ENCODE data around the gene FDX1. TPM values are rescaled to one million over a fixed set of nuclear protein-coding genes. Genes with fewer than 3 reads are reported as not detected.
"Not testable (repeated sequence)": the region's sequence is repeated elsewhere in the genome, so short reads cannot be mapped to it uniquely, and the experiment has no call there.

FDX1 gene
- total RNA-seq, result 14.2 and 16.4 TPM in 2 replicates

DNA sequence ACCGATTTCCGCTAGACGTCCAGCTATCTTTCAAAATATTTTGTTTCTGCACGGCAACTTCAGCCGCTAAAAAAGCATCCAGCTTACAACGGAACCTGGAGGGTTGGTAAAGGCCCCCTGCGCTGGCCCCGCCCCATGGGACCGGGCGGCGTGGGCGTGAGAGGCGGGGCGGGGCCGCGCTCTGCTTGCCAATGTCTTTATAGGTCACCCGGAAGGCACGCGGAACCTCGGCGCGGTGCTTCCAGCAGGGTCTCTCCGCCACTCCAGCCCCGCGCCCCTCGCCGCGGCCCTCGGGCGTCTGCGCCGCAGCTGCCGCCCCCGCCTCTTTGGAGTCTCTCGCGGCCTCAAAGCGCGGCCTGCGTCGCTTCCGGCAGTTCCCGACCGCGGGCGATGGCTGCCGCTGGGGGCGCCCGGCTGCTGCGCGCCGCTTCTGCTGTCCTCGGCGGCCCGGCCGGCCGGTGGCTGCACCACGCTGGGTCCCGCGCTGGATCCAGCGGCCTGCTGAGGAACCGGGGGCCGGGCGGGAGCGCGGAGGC lies at the start of gene FDX1:
TSS of gene FDX1 (plus strand) at position 218 of the 536 bp plus-strand sequence. CDS start at position 391, 173 bp downstream.
- H3K27me3 Mint-ChIP-seq, result no peaks in the 10 kb centered on the region
- peak; percentile 95 for DNase-seq
- peak within 1 kb of the TSS; percentile 99 for H3K4me3 Mint-ChIP-seq
- H3K9me3 Mint-ChIP-seq, result no peaks in the 10 kb centered on the region
- no peaks in the 10 kb centered on the region for H3K36me3 Mint-ChIP-seq (ENCODE audit: low read depth)
- intact Hi-C loops (cut with micrococcal nuclease), result loop anchor here (1.0 to 10.0 kb wide), 6 partner anchors 23 to 482 kb away; partner anchors contain the start of gene ZC3H12C
- H3K4me1 Mint-ChIP-seq, result peaks cover 39% of the 10 kb centered on the region
- H3K27ac Mint-ChIP-seq, result peak within 1 kb of the TSS; percentile 98

- no peak overlapping the region for H3K4me3 Mint-ChIP-seq
- DNase-seq, result no peak
- peaks cover 12% of the 10 kb centered on the region for H3K9me3 Mint-ChIP-seq
- intact Hi-C loops (cut with micrococcal nuclease), result no loop called here
- H3K4me1 Mint-ChIP-seq, result peaks cover 6% of the 10 kb centered on the region
- H3K27me3 Mint-ChIP-seq, result peaks cover 2% of the 10 kb centered on the region
- H3K27ac Mint-ChIP-seq, result no peak overlapping the region
- peaks cover 3% of the 10 kb centered on the region for H3K36me3 Mint-ChIP-seq (ENCODE audit: low read depth)
Observed at GRCh38 chr11:110380836-110381622, 48.7 kb upstream of the FDX1 start.

GRCh38 chr11:110388231-110388630 lies 41.5 kb upstream of the FDX1 start:
- H3K4me1 Mint-ChIP-seq; H3K36me3 Mint-ChIP-seq (ENCODE audit: low read depth); H3K27ac Mint-ChIP-seq; intact Hi-C loops (cut with micrococcal nuclease): not testable (repeated sequence)
- peak; percentile 66 for DNase-seq
- H3K4me3 Mint-ChIP-seq, result peak overlapping the region; percentile 15
- peaks cover 13% of the 10 kb centered on the region for H3K27me3 Mint-ChIP-seq
- H3K9me3 Mint-ChIP-seq, result peaks cover 21% of the 10 kb centered on the region

- Mint-ChIP-seq H3K27me3 (peaks cover 15% of the 10 kb centered on the region), H3K27ac (no peak overlapping the region), H3K36me3 (ENCODE audit: low read depth) (peaks cover 5% of the 10 kb centered on the region), H3K9me3 (peaks cover 16% of the 10 kb centered on the region), H3K4me1 (peaks cover 3% of the 10 kb centered on the region), H3K4me3 (no peak overlapping the region)
- intact Hi-C loops (cut with micrococcal nuclease), result no loop called here
- DNase-seq, result no peak
Observed at GRCh38 chr11:110389965-110390364, 39.8 kb upstream of the FDX1 start.

GRCh38 chr11:110392056-110392455 lies 37.7 kb upstream of the FDX1 start:
- peaks cover 8% of the 10 kb centered on the region for H3K9me3 Mint-ChIP-seq
- peaks cover 3% of the 10 kb centered on the region for H3K4me1 Mint-ChIP-seq
- no peak overlapping the region for H3K4me3 Mint-ChIP-seq
- H3K36me3 Mint-ChIP-seq (ENCODE audit: low read depth), result peaks cover 1% of the 10 kb centered on the region
- intact Hi-C loops (cut with micrococcal nuclease), result no loop called here
- peaks cover 7% of the 10 kb centered on the region for H3K27me3 Mint-ChIP-seq
- no peak overlapping the region for H3K27ac Mint-ChIP-seq
- DNase-seq, result no peak

GRCh38 chr11:110397668-110398286 lies 32.0 kb upstream of the FDX1 start:
- H3K36me3 Mint-ChIP-seq (ENCODE audit: low read depth); DNase-seq; H3K27me3 Mint-ChIP-seq; H3K4me3 Mint-ChIP-seq; H3K9me3 Mint-ChIP-seq; H3K4me1 Mint-ChIP-seq; intact Hi-C loops (cut with micrococcal nuclease); H3K27ac Mint-ChIP-seq: not testable (repeated sequence)

GRCh38 chr11:110403585-110403984 lies 26.2 kb upstream of the FDX1 start:
- H3K36me3 Mint-ChIP-seq (ENCODE audit: low read depth); DNase-seq; H3K27me3 Mint-ChIP-seq; H3K27ac Mint-ChIP-seq; H3K4me3 Mint-ChIP-seq; H3K4me1 Mint-ChIP-seq; intact Hi-C loops (cut with micrococcal nuclease): not testable (repeated sequence)
- H3K9me3 Mint-ChIP-seq, result peaks cover 17% of the 10 kb centered on the region

- H3K4me1 Mint-ChIP-seq; H3K27me3 Mint-ChIP-seq; H3K27ac Mint-ChIP-seq; DNase-seq; intact Hi-C loops (cut with micrococcal nuclease); H3K4me3 Mint-ChIP-seq; H3K36me3 Mint-ChIP-seq (ENCODE audit: low read depth): not testable (repeated sequence)
- peaks cover 17% of the 10 kb centered on the region for H3K9me3 Mint-ChIP-seq
Observed at GRCh38 chr11:110405636-110406035, 24.1 kb upstream of the FDX1 start.

- no peak for DNase-seq
- peaks cover 8% of the 10 kb centered on the region for H3K27me3 Mint-ChIP-seq
- H3K4me1 Mint-ChIP-seq, result no peaks in the 10 kb centered on the region
- H3K36me3 Mint-ChIP-seq (ENCODE audit: low read depth), result no peaks in the 10 kb centered on the region
- H3K4me3 Mint-ChIP-seq, result no peak overlapping the region
- H3K27ac Mint-ChIP-seq, result no peak overlapping the region
- intact Hi-C loops (cut with micrococcal nuclease), result no loop called here
- peaks cover 17% of the 10 kb centered on the region for H3K9me3 Mint-ChIP-seq
Observed at GRCh38 chr11:110407315-110407714, 22.4 kb upstream of the FDX1 start.

DNA sequence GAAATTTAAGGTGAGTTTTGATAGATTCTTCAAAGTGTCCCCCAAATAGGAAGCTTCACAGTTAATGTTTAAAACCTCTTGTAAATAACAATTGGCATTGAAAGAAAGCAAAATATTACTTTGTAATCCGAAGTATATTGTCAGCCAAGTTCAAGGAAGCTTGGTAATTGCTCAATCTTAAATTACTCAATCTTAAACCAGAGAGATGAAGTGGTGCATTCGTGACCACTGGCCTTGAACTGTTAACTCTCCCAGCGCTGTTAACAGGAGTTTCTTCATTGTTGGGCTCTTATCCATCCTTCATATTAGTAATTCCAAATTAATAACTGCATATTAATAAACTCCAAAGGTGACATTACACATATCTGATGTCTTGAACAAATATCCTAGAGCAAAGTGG lies 20.6 kb upstream of the FDX1 start:
- Mint-ChIP-seq H3K36me3 (ENCODE audit: low read depth) (no peaks in the 10 kb centered on the region), H3K9me3 (peaks cover 17% of the 10 kb centered on the region), H3K4me1 (no peaks in the 10 kb centered on the region), H3K27ac (no peak overlapping the region), H3K27me3 (peaks cover 12% of the 10 kb centered on the region), H3K4me3 (no peak overlapping the region)
- intact Hi-C loops (cut with micrococcal nuclease), result no loop called here
- no peak for DNase-seq

GRCh38 chr11:110410651-110411050 lies 19.1 kb upstream of the FDX1 start:
- Mint-ChIP-seq H3K36me3 (ENCODE audit: low read depth) (no peaks in the 10 kb centered on the region), H3K27ac (no peak overlapping the region), H3K4me3 (no peak overlapping the region)

GRCh38 chr11:110415081-110415480 lies 14.7 kb upstream of the FDX1 start:
- no peak for DNase-seq
- Mint-ChIP-seq H3K27ac (no peak overlapping the region), H3K36me3 (ENCODE audit: low read depth) (no peaks in the 10 kb centered on the region), H3K9me3 (no peaks in the 10 kb centered on the region), H3K4me1 (no peaks in the 10 kb centered on the region), H3K27me3 (peaks cover 5% of the 10 kb centered on the region), H3K4me3 (no peak overlapping the region)
- intact Hi-C loops (cut with micrococcal nuclease), result no loop called here

More at GRCh38 chr11:110410651-110411050, 19.1 kb upstream of the FDX1 start:
- intact Hi-C loops (cut with micrococcal nuclease), result no loop called here
- DNase-seq, result no peak
- peaks cover 10% of the 10 kb centered on the region for H3K27me3 Mint-ChIP-seq
- peaks cover 8% of the 10 kb centered on the region for H3K9me3 Mint-ChIP-seq
- H3K4me1 Mint-ChIP-seq, result no peaks in the 10 kb centered on the region

- H3K4me3 Mint-ChIP-seq; DNase-seq; H3K4me1 Mint-ChIP-seq; intact Hi-C loops (cut with micrococcal nuclease); H3K36me3 Mint-ChIP-seq (ENCODE audit: low read depth); H3K27me3 Mint-ChIP-seq; H3K27ac Mint-ChIP-seq: not testable (repeated sequence)
- peaks cover 14% of the 10 kb centered on the region for H3K9me3 Mint-ChIP-seq
Observed at GRCh38 chr11:110421658-110422057, 8.1 kb upstream of the FDX1 start.

DNA sequence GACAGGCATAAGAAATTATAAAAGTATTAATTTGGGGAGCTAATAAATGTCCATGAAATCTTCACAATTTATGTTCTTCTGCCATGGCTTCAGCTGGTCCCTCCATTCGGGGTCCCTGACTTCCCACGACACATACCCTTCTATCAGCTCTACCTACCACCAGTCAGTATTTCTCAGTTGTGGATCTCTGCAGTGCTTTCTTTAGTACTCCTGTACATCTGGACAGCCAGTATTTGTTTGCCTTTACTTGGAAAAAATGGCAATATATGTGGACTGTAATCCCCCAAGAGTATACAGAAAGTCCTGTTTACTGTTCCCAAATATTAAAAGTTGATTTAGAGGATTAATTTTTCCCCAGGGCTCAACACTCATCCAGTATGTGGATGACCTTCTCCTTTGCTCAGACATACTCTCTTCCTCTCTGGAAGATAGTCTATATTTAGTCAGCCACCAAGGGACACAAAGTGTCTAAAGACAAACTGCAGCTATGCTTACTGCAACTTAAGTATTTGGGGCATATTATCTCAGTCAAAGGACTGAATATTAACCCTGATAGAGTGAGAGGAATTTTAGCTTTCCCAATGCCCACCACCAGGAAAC lies 7.3 kb upstream of the FDX1 start:
- Mint-ChIP-seq H3K9me3 (peaks cover 14% of the 10 kb centered on the region), H3K27me3 (peaks cover 4% of the 10 kb centered on the region), H3K4me1 (no peaks in the 10 kb centered on the region), H3K27ac (no peak overlapping the region), H3K4me3 (no peak overlapping the region), H3K36me3 (ENCODE audit: low read depth) (peaks cover 1% of the 10 kb centered on the region)
- DNase-seq, result no peak
- intact Hi-C loops (cut with micrococcal nuclease), result no loop called here

Measured in activated CD4-positive, alpha-beta T cell treated with anti-CD3 and anti-CD28 coated beads, Interleukin-2, amount 10 ng/mL, durations not matched to agents 24 days and 14 days (primary cell).